Psoas muscle (tissue), 8 donors: ENCODE data around the gene TRPV5. TPM values are rescaled to one million over a fixed set of nuclear protein-coding genes. Genes with fewer than 3 reads are reported as not detected.

Source experiments
- ATAC-seq, 4 donors: fragments of 200-7000 bp; cut with Tn5 transposase; one replicate each; pipeline ENCODE4 v1.9.1; 2020; ENCODE audit warnings: moderate library complexity in 3 of 4, mild to moderate bottlenecking in 2 of 4
- DNase-seq, 2 donors: peaks; one replicate each; pipeline ENCODE4 v3.0.0-alpha.2; 2020
- H3K27ac ChIP-seq: fragments of 200-600 bp; one replicate; pipeline ENCODE4 v1.8.0; 2022
- H3K27me3 ChIP-seq, 3 donors: fragments of 200-600 bp in 1 of 3; one replicate each; pipeline versions ENCODE4 v1.6.1 to v1.8.0; 2013 to 2022; ENCODE audit warnings: low read length in 2 of 3, mild to moderate bottlenecking in 2 of 3, moderate library complexity in 1 of 3; ENCODE audit not compliant: insufficient read depth in 3 of 3
- H3K36me3 ChIP-seq, 2 donors: fragments of 200-600 bp in 1 of 2; one replicate each; pipeline versions ENCODE4 v1.6.1 to v1.8.0; 2013 to 2022; ENCODE audit warnings: low read depth in 1 of 2, mild to moderate bottlenecking in 1 of 2, moderate library complexity in 1 of 2; ENCODE audit not compliant: insufficient read depth in 1 of 2
- H3K4me1 ChIP-seq: fragments of 200-600 bp; one replicate; pipeline ENCODE4 v1.8.0; 2022
- H3K4me3 ChIP-seq: fragments of 200-600 bp; one replicate; pipeline ENCODE4 v1.8.0; 2022; ENCODE audit warnings: mild to moderate bottlenecking
- H3K9me3 ChIP-seq: fragments of 200-600 bp; one replicate; pipeline ENCODE4 v1.8.0; 2022
- WGBS, 3 donors: extraction: QIAGEN DNeasy Blood & Tissue Kit; methylation state at CpG; one replicate each; pipeline versions ENCODE4 v1.1.6 to v1.1.7; 2013; 5-methylcytosine and 5-hydroxymethylcytosine counted together
- intact Hi-C, 2 donors: fragments of 100-400 bp; cut with DNase I; formaldehyde crosslinking; loops; one replicate each; pipeline versions ENCODE4 v1.11.0 to v1.14.2; 2022
- polyA plus RNA-seq, 3 donors: library from polyadenylated mRNA; stranded (reverse); fragments of 200-250 nt; gene quantifications; one replicate each; pipeline ENCODE4 v1.2.3, GENCODE V29; 2013
- total RNA-seq, 4 donors: library from RNA; stranded (reverse); fragmentation: NEBNext Ultra II Directional in 2 of 4; extraction: Animal tissue kit (Norgen Biotek cat#: 25700) in 2 of 4; gene quantifications; one replicate each; pipeline versions ENCODE4 v1.2.1 to v1.2.4, GENCODE V29; 2021 to 2023
- TF ChIP-seq, protein P1 (sequence below): fragments of 200-600 bp; IDR thresholded peaks from one replicate; pipeline ENCODE4 v1.8.0; 2022; ENCODE audit warnings: antibody characterized with exemption
- donor health status: healthy with polysubstance abuse.
- donor health status: DM: no; HTN: no; CAD: no; lungs with moderate emphysema.
- donor health status: Bipolar disorder and iron deficiency.
- donor health status: healthy.
- donor health status: DM: yes; HTN: yes; CAD: no.
- donor health status: DM: no; HTN: no; CAD: no.
- donor health status: DM: no; HTN: no; CAD: no.
- donor health status: DM: yes; HTN: yes; CAD: no.

TRPV5 gene
- total and polyA plus RNA-seq, 7 donors = 0.06 TPM; not detected in 6

DNA sequence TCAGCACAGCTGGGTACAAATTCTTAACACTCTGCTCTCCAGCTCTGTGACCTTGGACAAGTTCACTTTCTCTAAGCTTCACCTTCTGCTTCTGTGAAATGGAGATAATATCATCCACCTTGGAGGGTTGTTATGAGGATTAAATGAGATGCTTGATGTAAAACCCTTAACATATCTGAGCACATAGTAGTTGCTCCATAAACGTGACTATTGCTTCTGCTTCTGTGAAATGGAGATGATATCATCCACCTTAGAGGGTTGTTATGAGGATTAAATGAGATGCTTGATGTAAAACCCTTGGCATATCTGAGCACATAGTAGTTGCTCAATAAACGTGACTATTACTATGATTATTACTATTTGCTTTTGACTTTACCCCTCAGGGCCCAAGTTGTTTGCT, 64.1 kb downstream of the TRPV5 start:
- Histone ChIP-seq H3K4me1 (no peaks in the 10 kb centered on the region), H3K9me3 (no peaks in the 10 kb centered on the region), H3K4me3 (no peak overlapping the region), H3K36me3 (no peaks in the 10 kb centered on the region), H3K27ac (no peak overlapping the region), H3K27me3 (no peaks in the 10 kb centered on the region)
- ATAC-seq = no peak
- no peak for DNase-seq
- TF ChIP-seq, protein P1, sequence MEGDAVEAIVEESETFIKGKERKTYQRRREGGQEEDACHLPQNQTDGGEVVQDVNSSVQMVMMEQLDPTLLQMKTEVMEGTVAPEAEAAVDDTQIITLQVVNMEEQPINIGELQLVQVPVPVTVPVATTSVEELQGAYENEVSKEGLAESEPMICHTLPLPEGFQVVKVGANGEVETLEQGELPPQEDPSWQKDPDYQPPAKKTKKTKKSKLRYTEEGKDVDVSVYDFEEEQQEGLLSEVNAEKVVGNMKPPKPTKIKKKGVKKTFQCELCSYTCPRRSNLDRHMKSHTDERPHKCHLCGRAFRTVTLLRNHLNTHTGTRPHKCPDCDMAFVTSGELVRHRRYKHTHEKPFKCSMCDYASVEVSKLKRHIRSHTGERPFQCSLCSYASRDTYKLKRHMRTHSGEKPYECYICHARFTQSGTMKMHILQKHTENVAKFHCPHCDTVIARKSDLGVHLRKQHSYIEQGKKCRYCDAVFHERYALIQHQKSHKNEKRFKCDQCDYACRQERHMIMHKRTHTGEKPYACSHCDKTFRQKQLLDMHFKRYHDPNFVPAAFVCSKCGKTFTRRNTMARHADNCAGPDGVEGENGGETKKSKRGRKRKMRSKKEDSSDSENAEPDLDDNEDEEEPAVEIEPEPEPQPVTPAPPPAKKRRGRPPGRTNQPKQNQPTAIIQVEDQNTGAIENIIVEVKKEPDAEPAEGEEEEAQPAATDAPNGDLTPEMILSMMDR = no peak
- 88 to 91% (median 89%) methylated on average over 2 of the region's 2 CpGs for WGBS, 3 donors
- intact Hi-C loops = no loop called here

GRCh38 chr7:142868986-142869415, 64.5 kb downstream of the TRPV5 start:
- Histone ChIP-seq H3K27me3 (no peaks in the 10 kb centered on the region), H3K36me3 (no peaks in the 10 kb centered on the region), H3K4me1 (no peaks in the 10 kb centered on the region), H3K4me3 (no peak overlapping the region), H3K9me3 (no peaks in the 10 kb centered on the region), H3K27ac (no peak overlapping the region)
- WGBS, 3 donors = 90 to 95% (median 92%) methylated on average over 11 of the region's 11 CpGs
- intact Hi-C loops = no loop called here
- no peak for ATAC-seq
- peak in 1 of 2 donors; percentile 36 for DNase-seq
- TF ChIP-seq, protein P1 = no peak

GRCh38 chr7:142868188-142868985, 65.2 kb downstream of the TRPV5 start:
- Histone ChIP-seq H3K36me3 (no peaks in the 10 kb centered on the region), H3K9me3 (no peaks in the 10 kb centered on the region), H3K4me1 (no peaks in the 10 kb centered on the region), H3K4me3 (no peak overlapping the region), H3K27me3 (no peaks in the 10 kb centered on the region), H3K27ac (no peak overlapping the region)
- 81 to 88% (median 86%) methylated on average over 28 to 31 of the region's 31 CpGs for WGBS, 3 donors
- no peak for ATAC-seq
- intact Hi-C loops = no loop called here
- TF ChIP-seq, protein P1 = no peak
- DNase-seq = peak in 1 of 2 donors; percentile 43

- H3K27ac ChIP-seq = no peak overlapping the region
- H3K9me3 ChIP-seq = no peaks in the 10 kb centered on the region
- DNase-seq (no peak), ATAC-seq (peak in 1 of 4 donors; percentile 14)
- H3K4me1 ChIP-seq = no peaks in the 10 kb centered on the region
- TF ChIP-seq, protein P1 = no peak
- H3K36me3 ChIP-seq = no peaks in the 10 kb centered on the region
- no peak overlapping the region for H3K4me3 ChIP-seq
- 71 to 75% (median 72%) methylated on average over 17 to 18 of the region's 18 CpGs for WGBS, 3 donors
- intact Hi-C loops = no loop called here
- no peaks in the 10 kb centered on the region for H3K27me3 ChIP-seq
Observed at GRCh38 chr7:142867398-142868187, 66.0 kb downstream of the TRPV5 start.
